ENCODE measurements around the gene OSMR. TPM values are rescaled to one million over a fixed set of nuclear protein-coding genes. Genes with fewer than 3 reads are reported as not detected.

Gene OSMR
- polyA plus RNA-seq, 1 of the 3 experiments (the other 2 are of a cell fraction): 56.0 TPM

GRCh38 chr5:38845526-38846378 lies at the start of gene OSMR (continued):
- TF ChIP-seq MEF2A (IDR thresholded peaks at IDR 0.05; ENCODE audit: borderline replicate concordance, low read depth) (no peak), CTCF (IDR thresholded peaks at IDR 0.05) (no peak), YY1 (IDR thresholded peaks at IDR 0.05; ENCODE audit: low read depth) (no peak; the same call in 1 of the 2 replicates), IRF3 (IDR thresholded peaks at IDR 0.05; ENCODE audit: low read depth, low read length) (no peak), TAF1 (IDR thresholded peaks at IDR 0.05; ENCODE audit: borderline replicate concordance, low read depth, low read length) (peak; percentile 66; the same call in 1 of the 2 replicates), SMC3 (IDR thresholded peaks at IDR 0.05; ENCODE audit: low read depth, low read length) (no peak), FOSL2 (IDR thresholded peaks at IDR 0.05; ENCODE audit: borderline replicate concordance, low read depth) (peak; percentile 59), TCF12 (IDR thresholded peaks at IDR 0.05) (peak; percentile 68), TEAD4 (IDR thresholded peaks at IDR 0.05; ENCODE audit: borderline replicate concordance, insufficient read depth) (peak; percentile 90), RFX5 (IDR thresholded peaks at IDR 0.05; ENCODE audit: low read length) (no peak)

GRCh38 chr5:38796742-38797108 lies 49.1 kb upstream of the OSMR start:
- 0 out of 2 replicates have a peak overlapping the region, but pooled peaks have one; percentile 5 for H3K4me2 ChIP-seq
- CTCF ChIA-PET: interaction anchor here (2.4 to 4.7 kb wide), 2 partner anchors 12 to 355 kb away, joined by 13 to 42 read pairs; no protein-coding TSS in a partner anchor
- DNase-seq: no peak

More at GRCh38 chr5:38796742-38797108, 49.1 kb upstream of the OSMR start:
- Histone ChIP-seq H3K9ac (no peak overlapping the region), H3K27ac (ENCODE audit: low read depth in 2 of 2, low read length in 1 of 2) (peak overlapping the region in 1 of 2 experiments; percentile 20; a peak in 1 of 4 replicates), H2AFZ (ENCODE audit: low read depth) (no peak overlapping the region; the same call in 1 of the 2 replicates), H3K9me2 (no peaks in the 10 kb centered on the region), H3F3A (replicated peaks; ENCODE audit: insufficient read depth) (no peaks in the 10 kb centered on the region), H3K36me3 (replicated peaks in 1 of 2; ENCODE audit: control insufficient read depth in 1 of 2, insufficient read depth in 2 of 2, low read length in 1 of 2) (no peaks in the 10 kb centered on the region), H3K79me2 (ENCODE audit: insufficient read depth) (no peaks in the 10 kb centered on the region), H3K4me3 (ENCODE audit: low read depth in 2 of 2, low read length in 1 of 2) (no peak overlapping the region), H3K27me3 (ENCODE audit: insufficient read depth) (no peaks in the 10 kb centered on the region), H4K20me1 (ENCODE audit: insufficient read depth) (no peaks in the 10 kb centered on the region), H3K9me3 (no peaks in the 10 kb centered on the region), H3K4me1 (ENCODE audit: control insufficient read depth in 1 of 2, insufficient read depth in 2 of 2, low read depth in 1 of 2, low read length in 1 of 2) (no peaks in the 10 kb centered on the region; a peak in 1 of 4 replicates)
- TF ChIP-seq USF1 (IDR thresholded peaks at IDR 0.05; ENCODE audit: borderline replicate concordance, low read depth): no peak
- TF ChIP-seq JUND (IDR thresholded peaks at IDR 0.05): no peak
- TF ChIP-seq YY1 (IDR thresholded peaks at IDR 0.05; ENCODE audit: low read depth): no peak
- TF ChIP-seq MXI1 (IDR thresholded peaks at IDR 0.05; ENCODE audit: low read depth, low read length): no peak
- TF ChIP-seq USF2 (IDR thresholded peaks at IDR 0.05; ENCODE audit: borderline replicate concordance, low read depth, low read length): no peak
- POLR2A ChIA-PET: no interaction called here

Measured in SK-N-SH (cell line).